GM21526 (cell line): ENCODE data around the gene SWAP70.
A peak's percentile ranks its signal among the peaks of the same experiment; 100 is the strongest.

Experiments
- ATAC-seq: cut with Tn5 transposase; IDR thresholded peaks from one replicate; pipeline ENCODE4 v1.9.1; 2021; ENCODE audit warnings: moderate library complexity; ENCODE audit not compliant: unreplicated experiment, low FRiP score

SWAP70 gene

DNA sequence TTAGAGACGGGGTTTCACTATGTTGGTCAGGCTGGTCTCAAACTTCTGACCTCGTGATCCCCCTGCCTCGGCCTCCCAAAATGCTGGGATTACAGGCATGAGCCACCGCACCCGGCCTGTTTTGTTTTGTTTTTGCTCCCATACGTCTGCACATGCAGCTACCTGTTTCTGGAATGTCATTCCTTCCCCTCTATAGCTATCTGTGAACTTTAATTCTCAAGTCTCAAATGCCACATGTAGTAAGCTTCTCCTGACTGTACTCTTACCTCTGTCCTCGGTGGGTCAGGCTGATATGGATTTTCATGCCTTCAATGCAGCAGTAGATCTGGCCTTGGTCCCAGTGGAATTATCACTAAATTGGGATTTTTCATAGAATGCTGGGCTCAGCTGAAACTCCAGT is 12.4 kb upstream of the SWAP70 start:
- no peak for ATAC-seq

DNA sequence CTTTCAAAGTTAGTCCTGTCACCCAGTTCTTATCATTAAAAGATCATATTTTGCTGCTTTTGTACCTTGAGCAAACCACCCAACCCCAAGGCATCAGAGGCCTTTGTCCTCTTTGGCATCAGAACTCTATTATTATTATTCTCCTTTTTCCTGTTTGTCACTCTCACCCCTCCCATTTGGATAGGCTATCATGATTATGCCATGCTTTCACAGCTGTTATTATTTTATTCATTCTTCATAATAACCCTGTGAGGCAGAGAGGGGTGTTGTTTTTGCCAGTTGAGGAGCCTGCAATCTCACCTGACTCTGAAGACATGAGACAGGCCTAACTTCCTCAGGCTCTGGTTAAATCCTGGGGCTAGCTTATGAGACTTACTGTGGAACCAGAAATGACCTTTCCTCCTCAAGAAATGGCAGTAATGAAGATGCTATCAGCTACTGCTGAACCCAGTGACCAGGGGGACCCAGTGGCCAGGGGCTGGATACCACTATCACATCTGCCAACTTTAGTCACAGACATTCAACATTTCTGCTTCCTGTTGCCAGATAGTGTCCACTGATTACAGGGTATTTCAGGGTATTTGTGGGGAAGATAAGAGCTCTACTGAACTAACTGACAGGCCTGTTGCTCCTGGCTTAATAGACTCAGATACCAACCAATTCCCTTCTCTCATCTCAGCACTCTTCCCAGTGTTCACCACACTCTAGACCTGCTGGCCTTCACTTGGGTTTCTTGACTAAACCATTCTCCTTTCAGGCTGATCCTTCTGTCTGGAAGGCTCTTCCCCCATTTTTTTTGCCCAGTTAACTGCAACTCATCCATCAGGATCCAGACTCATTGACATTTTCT is 11.8 kb upstream of the SWAP70 start:
- no peak for ATAC-seq

DNA sequence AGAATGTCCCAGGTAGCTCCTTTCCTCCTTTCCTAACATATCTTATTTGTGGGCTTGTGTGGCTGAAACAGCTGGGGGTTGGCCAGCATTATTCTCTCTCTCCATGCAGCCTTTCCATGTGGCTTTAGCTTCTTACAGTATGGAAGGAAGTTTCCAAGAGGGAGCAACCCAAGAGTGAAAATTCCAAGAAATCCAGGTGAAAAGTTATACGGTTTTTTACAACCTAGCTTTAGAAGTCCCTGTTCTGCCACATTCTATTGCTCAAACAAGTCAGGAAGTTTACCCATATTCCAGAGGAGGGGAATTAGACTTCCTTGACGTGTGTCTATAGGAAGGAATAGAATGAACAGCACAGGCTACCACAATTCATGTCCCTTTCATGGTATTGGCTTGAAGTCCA is 10.0 kb upstream of the SWAP70 start:
- no peak for ATAC-seq

GRCh38 chr11:9656864-9657263 is 7.0 kb upstream of the SWAP70 start:
- ATAC-seq: no peak

DNA sequence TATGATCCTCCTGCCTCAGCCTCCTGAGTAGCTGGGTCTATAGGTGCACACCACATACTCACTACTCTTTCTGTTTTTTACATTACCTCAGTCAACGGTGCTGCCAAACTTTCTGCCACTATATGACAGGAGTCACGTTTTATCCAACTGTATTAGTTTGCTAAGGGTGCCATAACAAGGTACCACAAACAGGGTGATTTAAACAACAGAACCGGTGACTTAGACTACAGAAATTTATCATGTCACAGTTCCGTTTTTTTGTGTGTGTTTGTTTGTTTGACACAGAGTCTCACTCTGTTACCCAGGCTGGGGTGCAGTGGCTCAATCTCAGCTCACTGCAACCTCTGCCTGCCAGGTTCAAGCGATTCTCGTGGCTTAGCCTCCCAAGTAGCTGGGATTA is 6.3 kb upstream of the SWAP70 start:
- no peak for ATAC-seq

- ATAC-seq: no peak
These were observed 3.0 kb upstream of the SWAP70 start for GRCh38 chr11:9660886-9661285.

DNA sequence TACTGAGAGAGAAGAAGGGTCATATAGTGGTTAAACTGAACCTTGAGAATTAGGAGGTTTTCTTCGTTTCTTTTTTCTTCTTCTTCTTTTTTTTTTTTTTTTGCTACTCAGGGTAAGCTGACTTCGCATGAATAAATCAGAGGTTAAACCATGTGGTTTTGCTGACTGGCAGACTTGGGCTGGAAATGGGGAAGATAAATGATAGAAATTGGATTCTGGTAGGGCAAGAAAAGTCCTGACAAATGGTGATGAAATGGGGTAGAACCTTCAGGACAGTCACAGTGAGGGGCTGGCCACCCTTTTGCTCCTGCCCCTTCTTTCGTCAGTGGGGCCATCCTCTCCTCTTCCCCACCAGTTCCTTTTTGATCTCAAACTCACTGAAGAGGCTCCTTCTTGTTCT is 1.6 kb upstream of the SWAP70 start:
- no peak for ATAC-seq

DNA sequence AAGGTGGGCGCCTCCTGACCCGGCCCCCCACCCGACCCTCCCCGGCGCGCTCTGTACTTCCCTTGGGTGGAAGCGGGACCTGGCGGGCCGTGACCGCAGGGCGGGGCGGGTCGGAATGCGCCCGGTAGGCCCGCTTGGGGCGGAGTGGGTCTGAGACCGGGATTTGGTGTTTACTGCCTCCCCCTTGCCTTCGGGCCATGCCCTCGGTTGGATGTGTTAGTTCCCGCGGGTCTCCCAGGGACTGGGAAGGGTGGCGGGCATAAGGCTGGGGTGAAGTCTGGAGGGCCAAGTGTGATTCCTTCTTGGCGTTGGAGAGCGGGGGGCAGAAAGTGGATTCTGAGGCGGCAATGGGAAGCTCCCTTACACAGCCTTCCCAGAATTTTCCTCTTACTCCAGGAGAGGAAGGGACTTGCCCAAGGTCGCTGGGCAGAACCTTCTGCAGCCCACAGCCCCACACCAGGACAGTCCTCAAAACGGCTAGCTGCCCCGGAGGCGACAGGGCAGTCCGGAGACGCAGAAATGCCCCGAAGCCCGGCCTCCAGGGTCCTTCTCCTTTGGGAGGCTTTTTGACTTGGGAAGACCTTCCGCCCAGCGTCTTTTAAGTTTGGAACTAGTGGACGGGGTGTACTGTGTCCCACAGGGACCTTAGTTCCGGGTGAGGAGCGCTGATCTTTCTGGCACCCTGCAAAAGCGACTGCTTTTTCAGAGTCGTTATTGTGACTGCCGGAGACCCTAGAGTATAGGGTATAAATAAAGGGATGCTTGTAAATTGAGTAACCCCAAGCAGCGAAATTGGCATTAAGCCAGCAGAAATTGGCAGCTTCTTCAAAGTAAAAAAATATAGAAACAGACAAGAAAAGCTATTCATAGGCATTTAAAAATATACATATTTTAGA is 647 bp downstream of the SWAP70 start:
- ATAC-seq: peak; percentile 35

GRCh38 chr11:9665749-9666148 is 1.9 kb downstream of the SWAP70 start:
- ATAC-seq: no peak

GRCh38 chr11:9669954-9670353 is 6.1 kb downstream of the SWAP70 start:
- ATAC-seq: no peak

GRCh38 chr11:9672288-9672916 is 8.5 kb downstream of the SWAP70 start:
- no peak for ATAC-seq

- no peak for ATAC-seq
These were observed 9.0 kb downstream of the SWAP70 start for GRCh38 chr11:9672918-9673317.

- ATAC-seq: no peak
These were observed 11.8 kb downstream of the SWAP70 start for GRCh38 chr11:9675691-9676090.

DNA sequence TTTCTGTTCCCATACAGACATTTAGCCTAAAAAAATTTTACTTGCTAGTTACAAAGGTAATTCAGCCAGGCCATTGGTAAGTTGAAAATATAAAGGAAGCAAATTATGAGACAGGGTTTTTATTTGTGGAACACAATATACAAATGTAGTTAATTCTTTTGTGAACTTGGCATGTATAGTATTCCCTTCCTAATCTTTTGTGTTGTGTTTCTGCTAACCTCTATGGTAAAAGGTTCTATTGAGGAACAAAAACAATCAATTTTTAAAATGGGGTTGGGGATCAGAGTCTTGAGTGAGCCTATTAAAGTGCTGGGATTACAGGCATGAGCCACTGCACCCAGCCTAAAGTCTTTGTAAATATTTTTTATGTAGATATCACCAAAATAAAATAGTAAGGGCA is 14.1 kb downstream of the SWAP70 start:
- ATAC-seq: no peak

GRCh38 chr11:9678576-9678975 is 14.7 kb downstream of the SWAP70 start:
- no peak for ATAC-seq

DNA sequence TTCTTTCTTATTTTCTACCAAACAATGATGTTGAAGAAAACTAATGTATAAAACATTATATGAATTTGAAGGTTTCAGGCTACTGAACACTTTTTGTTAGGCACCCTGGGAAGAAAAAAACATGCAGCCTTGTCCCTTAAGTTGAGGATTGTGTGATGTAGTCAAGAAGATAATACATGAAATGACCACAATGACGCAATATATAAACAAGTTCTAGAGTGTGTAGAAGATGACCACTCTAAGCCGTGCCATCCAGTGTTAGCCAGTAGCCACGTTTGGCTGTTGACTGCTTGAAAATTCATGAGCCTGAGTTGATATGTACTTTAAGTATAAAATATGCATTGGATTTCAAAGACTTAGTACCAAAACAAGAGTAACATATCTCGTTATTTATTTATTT is 16.2 kb downstream of the SWAP70 start:
- no peak for ATAC-seq

DNA sequence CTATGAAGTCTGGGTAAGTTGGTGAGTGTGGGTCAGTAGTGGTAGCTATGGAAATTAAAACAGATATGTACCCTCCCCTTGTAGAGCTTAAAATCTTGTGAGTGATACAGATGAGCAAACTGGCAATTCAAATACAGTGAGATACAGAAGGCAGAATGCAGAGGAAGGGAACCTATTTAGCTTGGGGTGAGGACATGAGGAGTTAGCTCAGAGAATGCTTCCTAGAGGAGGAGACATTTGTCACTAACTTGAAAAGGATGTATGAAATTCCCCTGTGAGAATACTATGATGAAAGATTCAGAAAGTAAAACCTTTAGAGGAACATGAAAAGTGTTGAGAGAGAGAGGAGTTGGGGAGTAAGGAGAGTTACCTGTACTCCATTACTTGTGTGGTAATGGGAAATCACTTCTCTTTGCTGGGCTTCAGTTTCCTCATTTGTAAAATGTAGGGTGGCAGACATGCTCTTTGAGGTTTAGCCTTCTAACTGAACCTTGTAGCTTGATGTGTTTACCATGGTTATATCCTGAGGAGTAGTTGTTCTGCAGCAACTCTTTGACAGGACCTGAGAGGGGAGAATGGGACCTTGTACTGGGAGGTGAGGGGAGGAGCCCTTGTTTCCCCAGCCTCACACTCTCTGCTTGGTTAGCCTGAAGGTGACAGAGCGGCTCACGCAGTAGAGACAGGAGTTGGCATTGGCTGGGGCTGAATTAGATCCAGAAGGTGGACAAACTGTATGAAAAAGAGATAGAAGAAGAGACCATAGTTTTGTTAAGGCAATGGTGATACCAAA is 17.9 kb downstream of the SWAP70 start:
- no peak for ATAC-seq

DNA sequence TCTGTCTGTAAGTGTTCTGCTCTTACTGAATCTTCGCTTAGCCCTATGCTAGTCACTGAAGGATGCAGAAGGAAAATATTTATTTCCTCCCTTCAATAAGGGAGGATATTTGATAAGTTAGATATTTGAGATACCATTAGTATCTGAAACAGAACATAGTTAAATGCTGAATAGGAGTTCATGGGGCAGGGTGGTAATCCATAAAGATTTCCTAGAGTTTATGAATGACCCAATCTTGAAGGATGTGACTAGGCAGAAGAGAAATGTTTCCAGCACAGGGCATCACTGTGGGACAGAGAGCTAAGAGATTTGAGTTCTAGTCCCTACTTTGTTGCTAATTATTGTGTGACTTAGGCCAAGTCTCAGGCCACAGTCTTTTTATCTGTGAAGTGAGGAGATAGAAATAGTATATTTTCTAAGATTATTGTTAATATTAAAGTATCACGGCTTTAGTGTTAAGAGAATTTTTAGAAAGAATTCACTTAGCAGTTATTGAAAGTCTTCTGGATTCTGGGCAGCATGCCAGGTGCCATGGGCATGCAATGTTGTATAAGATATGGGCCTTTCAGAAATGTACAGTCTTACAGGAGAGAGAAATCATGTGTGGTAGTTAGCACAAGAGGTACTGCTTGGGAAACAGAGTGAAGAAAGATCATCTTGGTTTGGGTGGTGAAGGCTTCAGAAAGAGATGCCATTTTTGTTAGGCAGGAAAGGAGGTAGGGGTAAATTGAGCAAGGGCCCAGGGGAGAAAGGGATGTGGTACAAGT is 24.0 kb downstream of the SWAP70 start:
- ATAC-seq: no peak

DNA sequence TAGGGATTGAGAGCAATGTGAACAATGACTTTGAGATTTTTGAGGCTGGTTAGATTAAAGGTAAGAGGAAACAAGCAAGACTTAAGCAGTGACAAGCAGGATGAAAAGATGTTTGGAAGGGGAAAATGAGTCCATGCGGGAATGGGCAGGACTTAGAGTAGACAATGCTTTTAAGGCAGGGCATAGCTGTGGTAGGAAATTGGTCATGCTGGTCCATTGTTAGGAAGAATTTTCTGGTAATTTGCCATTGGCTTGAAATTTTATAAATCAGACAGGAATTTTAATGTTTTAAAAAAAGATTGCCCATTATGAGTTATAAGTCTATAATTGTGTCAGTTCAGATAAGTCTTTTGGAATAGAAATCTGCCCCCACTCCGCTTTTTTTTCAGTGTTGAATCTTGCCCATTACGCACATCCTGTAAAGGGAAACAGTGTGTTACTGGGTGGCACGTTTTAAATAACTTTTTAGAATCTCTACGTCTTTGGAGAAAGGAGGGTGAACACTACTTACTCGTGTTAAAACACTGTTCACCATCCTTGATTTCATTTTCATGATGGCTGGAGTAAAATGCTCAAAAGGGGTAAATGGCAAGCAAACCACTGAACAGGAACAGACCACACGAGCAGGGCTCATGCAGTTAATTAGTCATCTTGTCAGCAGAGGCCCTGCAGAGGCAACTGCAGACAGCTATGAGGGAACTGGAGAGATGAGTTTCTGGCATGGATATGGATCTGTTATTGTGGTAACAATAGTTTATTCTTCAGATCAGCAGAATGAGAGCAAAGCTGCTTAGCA is 25.0 kb downstream of the SWAP70 start:
- peak; percentile 59 for ATAC-seq
